Spleen (tissue), 11 donors: Measurements from ENCODE around the gene TCTN2. TPM values are rescaled to one million over a fixed set of nuclear protein-coding genes. Genes with fewer than 3 reads are reported as not detected.
A peak's percentile ranks its signal among the peaks of the same experiment; 100 is the strongest.

Experiments used
- DNase-seq: peaks from one replicate; pipeline ENCODE4 v3.0.0-alpha.2; 2020
- H3K27ac ChIP-seq, 8 donors: fragments of 200-600 bp; sonication (generic) in 7 of 8; 1 replicate in 4 of 8; 2 replicates in 4 of 8; pipeline versions ENCODE4 v1.5.0 to v1.8.0; 2016 to 2021; ENCODE audit warnings: inconsistent platforms in 4 of 8, mild to moderate bottlenecking in 4 of 8, moderate library complexity in 1 of 8
- H3K27me3 ChIP-seq, 7 donors: fragments of 200-600 bp; sonication (generic) in 6 of 7; replicated peaks in 1 of 7; 1 replicate in 4 of 7; 2 replicates in 3 of 7; pipeline versions ENCODE4 v1.5.0 to v1.8.0; 2016 to 2021; ENCODE audit warnings: inconsistent platforms in 3 of 7, mild to moderate bottlenecking in 1 of 7
- H3K36me3 ChIP-seq, 6 donors: fragments of 200-600 bp; sonication (generic) in 5 of 6; 1 replicate in 4 of 6; 2 replicates in 2 of 6; pipeline versions ENCODE4 v1.5.0 to v1.8.0; 2016 to 2021; ENCODE audit warnings: inconsistent platforms in 2 of 6
- H3K4me1 ChIP-seq, 6 donors: fragments of 200-600 bp; sonication (generic) in 5 of 6; 1 replicate in 3 of 6; 2 replicates in 3 of 6; pipeline versions ENCODE4 v1.5.0 to v1.8.0; 2016 to 2021; ENCODE audit warnings: inconsistent platforms in 3 of 6
- H3K4me3 ChIP-seq, 8 donors: fragments of 200-600 bp; sonication (generic) in 7 of 8; 1 replicate in 4 of 8; 2 replicates in 4 of 8; pipeline versions ENCODE4 v1.5.0 to v1.8.0; 2016 to 2021; ENCODE audit warnings: inconsistent platforms in 4 of 8, mild to moderate bottlenecking in 4 of 8, moderate library complexity in 2 of 8
- H3K9me3 ChIP-seq, 8 donors: fragments of 200-600 bp; sonication (generic) in 7 of 8; 1 replicate in 4 of 8; 2 replicates in 4 of 8; pipeline versions ENCODE4 v1.5.0 to v1.8.0; 2016 to 2021; ENCODE audit warnings: inconsistent platforms in 4 of 8
- POLR2A ChIP-seq, 3 donors: fragments of 450-650 bp; IDR thresholded peaks; one replicate each; pipeline ENCODE4 v1.5.1; 2017; ENCODE audit warnings: antibody characterized with exemption in 3 of 3, mild to moderate bottlenecking in 1 of 3
- POLR2AphosphoS5 ChIP-seq, 3 donors: sonication (generic); formaldehyde crosslinking; IDR thresholded peaks; one replicate each; pipeline ENCODE4 v1.5.1; 2017; ENCODE audit warnings: antibody characterized with exemption in 3 of 3
- WGBS, 5 donors: extraction: QIAGEN DNeasy Blood & Tissue Kit in 3 of 5; methylation state at CpG; one replicate each; pipeline versions ENCODE4 v1.1.5 to v1.1.7; 2013 to 2018; 5-methylcytosine and 5-hydroxymethylcytosine counted together
- intact Hi-C: fragments of 100-400 bp; cut with DNase I; formaldehyde crosslinking; loops from one replicate; pipeline ENCODE4 v1.15.0; 2023; ENCODE audit warnings: low total_unique reads
- polyA plus RNA-seq, 3 donors: library from polyadenylated mRNA; stranded (reverse); fragments of 200-250 nt; gene quantifications; one replicate each; pipeline ENCODE4 v1.2.1, GENCODE V29; 2013
- total RNA-seq, 7 donors: library from RNA; depleted of rRNA in 3 of 7; stranded (reverse); fragments of >200 nt in 3 of 7; fragmentation: NEBNext Ultra II Directional in 4 of 7; extraction: Animal tissue kit (Norgen Biotek cat#: 25700) in 4 of 7; gene quantifications; one replicate each; pipeline versions ENCODE4 v1.1.0 to v1.2.1, GENCODE V29; 2016 to 2021
- TF ChIP-seq, protein P1 (sequence below), 11 experiments: fragments of 200-600 bp in 7 of 11; fragments of 450-650 bp in 4 of 11; sonication (generic) in 4 of 11; IDR thresholded peaks in 8 of 11; conservative IDR thresholded peaks in 3 of 11; 1 replicate in 7 of 11; 2 replicates in 4 of 11; pipeline versions ENCODE4 v1.4.0 to v1.8.0; 2016 to 2021; ENCODE audit warnings: antibody characterized with exemption in 11 of 11, inconsistent platforms in 4 of 11, mild to moderate bottlenecking in 1 of 11
- donor health status: healthy with polysubstance abuse.
- donor health status: DM: no; HTN: no; CAD: no; lungs with moderate emphysema.
- donor health status: DM: no; HTN: no; CAD: no.
- donor health status: Bipolar disorder and iron deficiency.
- donor health status: healthy.
- donor health status: DM: no; HTN: no; CAD: no.
- donor health status: DM: yes; HTN: yes; CAD: no.

The TCTN2 gene
- total and polyA plus RNA-seq, 10 donors, result 1.9 to 10.9 (median 6.0) TPM

DNA sequence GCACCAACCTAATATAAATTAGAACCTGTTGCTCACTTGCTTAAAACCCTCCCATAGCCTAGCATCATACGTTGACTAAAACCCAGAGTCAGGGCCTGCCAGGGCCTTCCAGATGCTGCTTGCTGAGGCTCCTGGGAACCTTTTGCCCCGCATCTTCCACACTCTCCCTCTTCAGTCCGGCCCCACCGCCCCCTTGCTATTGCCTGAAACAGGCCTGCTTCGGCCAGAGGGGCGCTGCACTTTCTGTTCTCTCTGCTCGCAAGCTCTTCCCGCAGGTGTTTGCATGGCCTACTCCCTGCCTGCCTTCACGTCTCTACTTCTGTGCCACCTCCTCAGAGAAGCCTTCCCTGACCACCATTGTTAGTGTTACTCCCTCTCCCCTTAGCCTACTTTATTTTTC, 13.7 kb upstream of the TCTN2 start:
- peaks cover 0 to 35% (median 13%) of the 10 kb centered on the region in 6 donors for H3K4me1 ChIP-seq
- H3K27ac ChIP-seq, result no peak overlapping the region
- H3K4me3 ChIP-seq, result no peak overlapping the region
- intact Hi-C loops, result no loop called here
- H3K9me3 ChIP-seq, result no peaks in the 10 kb centered on the region
- TF ChIP-seq, protein P1, sequence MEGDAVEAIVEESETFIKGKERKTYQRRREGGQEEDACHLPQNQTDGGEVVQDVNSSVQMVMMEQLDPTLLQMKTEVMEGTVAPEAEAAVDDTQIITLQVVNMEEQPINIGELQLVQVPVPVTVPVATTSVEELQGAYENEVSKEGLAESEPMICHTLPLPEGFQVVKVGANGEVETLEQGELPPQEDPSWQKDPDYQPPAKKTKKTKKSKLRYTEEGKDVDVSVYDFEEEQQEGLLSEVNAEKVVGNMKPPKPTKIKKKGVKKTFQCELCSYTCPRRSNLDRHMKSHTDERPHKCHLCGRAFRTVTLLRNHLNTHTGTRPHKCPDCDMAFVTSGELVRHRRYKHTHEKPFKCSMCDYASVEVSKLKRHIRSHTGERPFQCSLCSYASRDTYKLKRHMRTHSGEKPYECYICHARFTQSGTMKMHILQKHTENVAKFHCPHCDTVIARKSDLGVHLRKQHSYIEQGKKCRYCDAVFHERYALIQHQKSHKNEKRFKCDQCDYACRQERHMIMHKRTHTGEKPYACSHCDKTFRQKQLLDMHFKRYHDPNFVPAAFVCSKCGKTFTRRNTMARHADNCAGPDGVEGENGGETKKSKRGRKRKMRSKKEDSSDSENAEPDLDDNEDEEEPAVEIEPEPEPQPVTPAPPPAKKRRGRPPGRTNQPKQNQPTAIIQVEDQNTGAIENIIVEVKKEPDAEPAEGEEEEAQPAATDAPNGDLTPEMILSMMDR (IDR thresholded peaks at IDR 0.05 in 8 of 11, conservative IDR thresholded peaks at IDR 0.05 in 3 of 11), result no peak
- no peak for TF ChIP-seq POLR2AphosphoS5 (IDR thresholded peaks at IDR 0.05)
- no peak for TF ChIP-seq POLR2A (IDR thresholded peaks at IDR 0.05)
- no peak for DNase-seq
- 93 to 97% (median 93%) methylated on average over 9 of the region's 9 CpGs for WGBS, 5 donors
- H3K36me3 ChIP-seq, result peaks cover 0 to 89% (median 31%) of the 10 kb centered on the region in 6 donors
- no peaks in the 10 kb centered on the region for H3K27me3 ChIP-seq

DNA sequence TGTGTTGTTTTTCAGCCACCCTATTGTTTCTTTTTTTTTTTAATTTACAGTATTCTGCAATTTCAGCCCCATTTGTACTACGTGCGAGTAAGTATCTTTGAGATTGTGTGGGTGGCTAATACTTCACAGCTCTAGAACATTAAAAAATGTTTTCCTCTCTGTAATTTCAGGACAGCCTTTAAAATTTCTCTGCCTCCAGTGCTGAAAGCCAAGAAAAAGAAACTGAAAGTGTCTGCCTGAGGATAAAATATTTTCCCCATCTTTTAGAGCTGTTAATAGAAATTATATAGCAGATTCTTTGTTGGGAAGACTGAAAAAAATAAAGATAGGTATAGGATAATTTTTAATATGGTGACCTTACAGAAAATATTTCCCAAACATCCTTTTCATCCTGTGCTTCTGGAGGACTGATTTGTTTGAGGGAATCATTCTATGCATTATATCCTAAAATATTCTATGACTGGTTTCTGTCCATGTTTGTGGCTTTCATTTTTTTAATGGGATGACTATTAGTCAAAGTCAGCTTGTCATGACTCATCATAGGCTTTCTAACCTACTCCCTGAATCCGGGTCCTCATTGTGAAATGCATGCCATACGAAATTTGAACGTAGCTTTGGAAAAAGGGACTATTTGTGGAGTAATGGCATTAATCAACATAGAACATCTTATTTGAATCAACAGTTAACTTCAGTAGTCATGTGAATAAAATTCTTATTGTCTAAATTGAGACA, 10.8 kb upstream of the TCTN2 start:
- WGBS, 5 donors, result 67 to 74% (median 69%) methylated on average over 5 of the region's 5 CpGs
- no peaks in the 10 kb centered on the region for H3K9me3 ChIP-seq

DNA sequence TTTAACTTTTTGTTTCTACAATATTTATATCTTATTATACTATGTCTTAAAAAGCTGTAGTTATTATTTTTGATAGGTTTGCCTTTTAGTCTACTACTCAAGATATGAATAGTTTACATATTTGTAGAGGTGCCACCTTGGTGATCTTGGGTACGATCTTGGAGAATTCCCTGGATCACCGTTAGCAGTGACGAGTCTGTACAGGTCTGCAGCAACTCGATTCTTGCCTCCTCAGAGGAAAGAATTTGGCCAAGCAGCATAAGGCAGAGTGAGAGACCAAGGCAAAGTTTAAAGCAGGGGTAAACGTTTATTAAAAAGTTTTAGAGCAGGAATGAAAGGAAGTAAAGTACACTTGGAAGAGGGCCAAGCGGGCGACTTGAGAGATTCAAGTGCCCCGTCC, 3.1 kb upstream of the TCTN2 start:
- Histone ChIP-seq H3K4me3 (no peak overlapping the region), H3K27me3 (no peaks in the 10 kb centered on the region), H3K27ac (no peak overlapping the region), H3K9me3 (no peaks in the 10 kb centered on the region), H3K36me3 (peaks cover 0 to 4% (median 0%) of the 10 kb centered on the region in 6 donors), H3K4me1 (peaks cover 6 to 22% (median 13%) of the 10 kb centered on the region in 6 donors)
- no peak for DNase-seq
- no peak for TF ChIP-seq POLR2A (IDR thresholded peaks at IDR 0.05)
- TF ChIP-seq, protein P1 (IDR thresholded peaks at IDR 0.05 in 8 of 11, conservative IDR thresholded peaks at IDR 0.05 in 3 of 11), result no peak
- TF ChIP-seq POLR2AphosphoS5 (IDR thresholded peaks at IDR 0.05), result no peak
- 82 to 91% (median 85%) methylated on average over 8 of the region's 8 CpGs for WGBS, 5 donors
- intact Hi-C loops, result no loop called here

More for the DNA sequence above, 10.8 kb upstream of the TCTN2 start:
- Histone ChIP-seq H3K36me3 (peaks cover 0 to 70% (median 20%) of the 10 kb centered on the region in 6 donors), H3K4me3 (no peak overlapping the region), H3K27me3 (no peaks in the 10 kb centered on the region), H3K4me1 (peaks cover 0 to 31% (median 13%) of the 10 kb centered on the region in 6 donors), H3K27ac (peak overlapping the region in 7 of 8 donors; percentile 29 to 63 (median 49))
- intact Hi-C loops, result no loop called here
- TF ChIP-seq, protein P1 (IDR thresholded peaks at IDR 0.05 in 8 of 11, conservative IDR thresholded peaks at IDR 0.05 in 3 of 11), result no peak
- no peak for DNase-seq

DNA sequence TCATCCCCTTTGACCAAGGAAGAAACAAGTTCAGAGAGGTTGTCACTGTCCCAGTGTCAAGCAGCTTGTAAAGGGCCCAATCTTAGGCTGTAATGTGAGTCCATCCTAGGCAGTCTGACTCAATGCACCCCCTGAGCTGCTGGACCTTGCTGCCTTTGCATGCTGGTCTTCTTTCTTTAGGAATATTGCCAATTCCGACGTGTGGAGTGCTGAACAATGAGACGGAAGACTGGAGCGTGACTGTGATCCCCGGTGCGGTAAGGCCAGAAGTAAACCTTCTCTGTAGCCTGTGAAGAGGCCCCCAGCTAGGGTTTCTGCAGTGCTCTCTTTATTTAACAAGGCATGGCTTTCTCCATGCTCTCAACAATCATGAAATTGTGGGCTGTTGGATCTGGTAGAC, 963 bp downstream of the TCTN2 start:
- Histone ChIP-seq H3K36me3 (peaks cover 0 to 30% (median 14%) of the 10 kb centered on the region in 6 donors), H3K27me3 (no peaks in the 10 kb centered on the region), H3K4me3 (peak overlapping the region in 6 of 8 donors; percentile 81 to 99 (median 95)), H3K27ac (no peak overlapping the region), H3K4me1 (peaks cover 6 to 22% (median 13%) of the 10 kb centered on the region in 6 donors), H3K9me3 (no peaks in the 10 kb centered on the region)
- intact Hi-C loops, result no loop called here
- TF ChIP-seq POLR2AphosphoS5 (IDR thresholded peaks at IDR 0.05) (no peak), POLR2A (IDR thresholded peaks at IDR 0.05) (no peak)
- TF ChIP-seq, protein P1 (IDR thresholded peaks at IDR 0.05 in 8 of 11, conservative IDR thresholded peaks at IDR 0.05 in 3 of 11), result no peak
- 78 to 93% (median 88%) methylated on average over 6 of the region's 6 CpGs for WGBS, 5 donors
- no peak for DNase-seq
